ENCODE data around the gene PHLDB2.
"Not testable (repeated sequence)": the region's sequence is repeated elsewhere in the genome, so short reads cannot be mapped to it uniquely, and the experiment has no call there.

The PHLDB2 gene

DNA sequence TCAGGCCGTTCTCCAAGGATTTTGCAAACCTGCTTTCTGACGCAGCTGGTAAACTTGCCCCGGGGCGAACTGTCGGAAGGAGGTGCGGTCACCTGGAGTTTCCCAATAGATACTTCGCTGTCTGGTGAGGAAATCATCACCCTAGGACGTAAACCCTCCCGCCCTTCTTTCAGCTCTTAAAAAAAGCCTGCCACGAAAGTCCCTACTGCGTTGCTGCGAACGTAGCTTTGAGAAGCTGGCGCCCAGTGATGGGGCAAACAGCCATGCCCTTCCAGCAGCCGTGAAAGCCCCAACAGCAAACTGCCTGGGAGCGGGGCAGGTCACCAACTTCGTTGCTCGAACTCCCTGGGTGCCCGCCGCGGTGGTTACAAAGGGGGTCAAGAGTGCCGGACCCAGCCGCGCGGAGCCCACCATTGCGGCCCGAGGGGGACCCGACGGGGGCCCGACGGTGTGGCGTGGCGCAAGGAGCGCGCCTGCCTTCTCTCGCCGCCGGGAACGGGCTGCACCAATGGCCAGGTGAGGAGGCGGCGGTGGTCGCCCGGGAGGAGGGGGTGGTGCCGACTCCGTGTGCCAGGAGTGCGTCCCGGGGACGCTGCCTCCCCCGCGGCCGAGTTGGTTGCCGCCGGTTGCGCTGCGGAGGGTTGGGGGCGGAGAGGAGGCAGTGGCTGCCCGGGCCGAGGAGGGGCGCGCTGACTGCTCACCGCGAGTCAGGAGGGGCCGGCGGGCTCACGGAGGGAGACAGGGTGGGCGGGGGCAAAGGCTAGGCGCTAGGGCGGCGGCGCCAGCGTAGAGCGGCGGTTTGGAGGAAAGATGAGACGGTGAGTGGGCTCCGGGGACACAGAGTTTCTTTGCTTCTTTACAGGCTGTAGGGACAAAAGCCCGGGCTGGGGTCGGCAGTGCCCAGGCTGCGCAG is at the start of gene PHLDB2:
Gene PHLDB2, plus strand, starts transcription at position 205 of the 913 bp plus-strand sequence. CDS start 24,813 bp downstream, outside the sequence.
- peak; percentile 80 for DNase-seq (ENCODE audit: low spot score)

DNA sequence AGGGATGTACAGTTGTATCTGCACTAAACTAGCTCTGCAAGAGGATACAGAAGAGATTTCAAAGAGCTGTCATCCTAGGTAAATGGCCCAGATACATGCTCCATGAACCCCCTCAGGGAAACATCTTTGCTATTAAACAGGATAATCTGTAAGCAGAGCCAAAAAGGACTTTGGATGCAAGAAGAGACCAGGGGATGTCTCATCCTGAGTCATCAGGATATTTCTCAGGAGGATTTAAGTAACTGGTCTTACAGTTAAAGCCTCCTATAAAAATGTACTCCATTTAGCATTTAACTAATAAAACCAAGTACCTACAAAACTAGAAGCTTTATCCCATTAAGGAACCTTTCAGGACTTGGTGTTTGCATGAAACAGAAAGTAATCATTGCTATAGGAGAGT is 48.2 kb upstream of the PHLDB2 start:
- no peak for DNase-seq (ENCODE audit: low spot score)

DNA sequence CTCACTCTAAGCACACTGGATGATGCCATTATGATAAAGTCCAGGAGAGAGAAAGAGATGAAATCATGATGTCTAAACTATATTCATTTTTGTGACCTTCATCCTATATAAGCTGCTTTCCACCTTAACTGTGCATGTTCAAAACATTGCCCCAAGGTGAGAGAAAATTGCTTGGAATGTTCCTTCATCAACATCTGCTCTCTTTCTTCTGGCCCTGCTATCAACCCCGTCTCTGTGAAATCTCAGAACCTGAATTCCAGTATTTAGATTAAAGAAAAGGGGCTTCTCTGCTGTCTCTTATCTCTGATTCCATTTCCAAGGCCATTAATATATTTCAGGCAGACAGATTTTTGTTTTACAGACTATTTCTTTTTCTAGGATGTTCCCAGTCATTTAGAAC is 47.3 kb upstream of the PHLDB2 start:
- DNase-seq (ENCODE audit: low spot score): no peak

DNA sequence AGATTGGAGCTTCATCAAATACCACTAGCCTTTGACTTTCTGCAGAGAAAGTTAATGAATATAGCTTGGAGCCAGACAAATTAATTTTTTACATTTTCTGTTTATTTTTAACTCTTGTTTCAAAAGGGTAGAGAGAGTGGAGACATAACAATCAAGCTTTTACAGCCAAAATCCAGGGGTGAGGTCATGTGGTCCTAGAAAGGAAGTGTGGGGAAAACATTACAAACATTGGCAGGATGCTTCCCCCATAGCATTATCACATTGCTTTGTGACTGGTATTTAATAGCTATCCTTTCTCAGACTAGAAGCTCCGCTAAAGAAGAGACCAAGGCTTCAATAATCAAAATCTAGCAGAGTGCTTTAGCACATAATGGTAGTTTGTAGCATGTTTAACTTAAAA is 46.4 kb upstream of the PHLDB2 start:
- DNase-seq (ENCODE audit: low spot score): no peak

DNA sequence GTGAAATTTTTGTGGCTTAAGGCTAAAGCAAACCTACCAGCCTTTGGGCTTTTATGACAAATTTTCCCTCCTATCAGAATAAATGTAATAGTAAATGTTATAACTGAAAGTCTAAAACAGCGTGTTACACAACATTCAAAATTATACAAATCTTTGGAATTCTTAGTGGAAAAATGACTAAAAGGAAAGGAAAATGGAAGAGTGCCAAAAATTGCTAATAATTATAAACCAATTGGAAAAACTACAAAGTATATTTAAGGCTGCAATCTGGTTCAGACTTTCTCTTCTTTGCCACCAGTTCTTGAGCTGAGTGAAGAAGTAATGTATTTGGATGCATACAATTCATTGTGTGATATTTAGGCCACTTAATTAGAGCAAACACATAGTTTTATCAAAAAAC is 45.6 kb upstream of the PHLDB2 start:
- no peak for DNase-seq (ENCODE audit: low spot score)

DNA sequence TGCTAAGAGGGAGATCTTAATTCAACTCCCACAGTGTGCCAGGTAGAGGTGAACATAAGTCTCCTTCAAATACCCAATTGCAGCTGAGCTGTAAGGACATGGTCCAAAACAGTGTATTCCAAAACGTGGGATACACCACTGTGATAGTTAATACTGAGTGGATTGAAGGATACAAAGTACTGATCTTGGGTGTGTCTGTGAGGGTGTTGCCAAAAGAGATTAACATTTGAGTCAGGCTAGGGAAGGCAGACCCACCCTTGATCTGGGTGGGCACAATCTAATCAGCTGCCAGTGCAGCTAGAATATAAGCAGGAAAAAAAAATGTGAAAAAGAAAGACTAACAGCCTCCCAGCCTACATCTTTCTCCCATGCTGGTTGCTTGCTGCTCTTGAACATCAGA is 45.1 kb upstream of the PHLDB2 start:
- no peak for DNase-seq (ENCODE audit: low spot score)

DNA sequence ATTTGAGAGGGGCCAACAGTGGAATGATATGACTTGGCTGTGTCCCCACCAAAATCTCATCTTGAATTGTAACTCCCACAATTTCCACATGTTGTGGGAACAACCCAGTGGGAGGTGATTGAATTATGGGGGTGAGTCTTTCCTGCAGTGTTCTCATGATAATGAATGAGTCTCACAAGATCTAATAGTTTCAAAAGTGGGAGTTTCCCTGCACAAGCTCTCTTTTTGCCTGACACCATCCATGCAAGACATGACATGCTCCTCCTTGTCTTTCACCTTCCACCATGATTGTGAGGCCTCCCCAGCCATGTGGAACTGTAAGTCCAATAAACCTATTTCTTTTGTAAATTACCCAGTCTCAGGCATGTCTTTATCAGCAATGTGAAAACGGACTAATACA is 42.3 kb upstream of the PHLDB2 start:
- DNase-seq (ENCODE audit: low spot score): not testable (repeated sequence)

DNA sequence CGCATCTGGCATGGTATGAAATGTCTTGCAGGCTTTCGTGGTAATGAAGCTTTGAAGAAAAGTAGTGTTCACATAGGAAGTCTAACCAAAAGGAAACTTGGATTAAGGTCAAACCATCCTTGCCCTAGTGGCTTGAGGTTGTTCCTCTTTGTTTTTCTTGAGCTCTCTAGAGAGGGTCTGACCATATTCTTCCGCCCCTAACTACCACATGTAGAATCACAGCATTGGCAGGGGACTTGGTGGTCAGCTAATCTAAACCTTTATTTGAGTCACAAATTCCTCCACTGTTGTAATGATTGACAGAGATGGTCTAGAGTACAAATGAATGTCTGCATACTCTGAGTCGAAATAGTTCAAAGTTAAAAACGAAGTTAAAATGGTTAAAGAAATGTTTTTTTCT is 39.1 kb upstream of the PHLDB2 start:
- no peak for DNase-seq (ENCODE audit: low spot score)

DNA sequence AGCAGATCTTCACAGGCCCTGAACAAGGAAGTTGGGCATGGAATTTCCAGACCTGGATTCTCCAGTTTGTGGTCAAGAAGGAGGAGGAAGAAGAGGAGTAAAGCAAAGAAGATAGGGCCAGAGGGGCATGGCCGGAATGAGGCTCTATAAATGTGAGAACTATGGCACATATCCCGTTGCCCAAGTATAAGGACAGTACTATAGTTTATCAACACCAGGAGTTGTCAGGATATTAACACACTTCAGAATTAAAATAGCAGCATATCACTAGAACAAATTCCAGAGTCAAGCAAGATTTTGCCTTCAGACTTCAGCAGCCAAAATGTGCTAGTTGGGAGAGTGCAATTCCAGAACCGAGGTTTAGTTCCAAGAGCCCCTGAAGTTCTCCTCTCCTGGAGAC is 38.4 kb upstream of the PHLDB2 start:
- no peak for DNase-seq (ENCODE audit: low spot score)

DNA sequence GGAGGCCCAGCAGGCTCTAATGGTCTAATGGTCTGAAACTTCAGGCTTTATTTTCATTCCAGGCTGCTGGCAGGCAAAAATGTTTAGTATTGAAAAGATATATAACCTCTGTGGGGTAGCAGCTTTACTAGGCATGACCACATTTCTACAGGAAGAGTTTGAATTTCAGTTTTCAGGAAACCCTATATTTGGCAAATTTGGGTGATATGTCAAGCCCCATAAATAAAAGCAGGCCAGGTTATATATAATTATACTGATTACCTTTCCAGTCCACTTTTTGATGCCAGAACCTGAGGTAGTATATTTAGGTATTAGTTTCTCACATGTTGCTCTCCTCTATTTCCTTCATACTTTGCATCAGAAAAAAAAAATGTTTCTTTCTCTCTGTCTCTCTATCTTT is 37.2 kb upstream of the PHLDB2 start:
- DNase-seq (ENCODE audit: low spot score): no peak

DNA sequence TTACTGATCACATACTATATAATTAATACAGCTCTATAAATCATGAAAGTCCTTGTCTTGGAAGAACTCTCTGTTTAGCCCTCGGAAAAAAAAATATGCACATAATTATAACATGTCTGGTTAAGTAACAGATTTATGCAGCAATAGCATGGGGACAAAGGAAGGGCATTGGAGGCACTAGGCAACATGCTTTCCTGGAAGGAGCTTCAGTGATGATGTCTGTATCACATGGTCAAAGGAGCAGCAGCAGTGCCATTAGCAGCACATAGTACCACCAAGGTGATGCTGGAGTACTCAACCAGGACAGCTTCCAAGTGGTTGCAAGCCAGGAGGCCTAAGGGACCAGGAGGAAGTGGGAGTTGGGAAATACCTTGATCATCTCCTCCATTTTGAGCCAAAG is 36.3 kb upstream of the PHLDB2 start:
- no peak for DNase-seq (ENCODE audit: low spot score)

DNA sequence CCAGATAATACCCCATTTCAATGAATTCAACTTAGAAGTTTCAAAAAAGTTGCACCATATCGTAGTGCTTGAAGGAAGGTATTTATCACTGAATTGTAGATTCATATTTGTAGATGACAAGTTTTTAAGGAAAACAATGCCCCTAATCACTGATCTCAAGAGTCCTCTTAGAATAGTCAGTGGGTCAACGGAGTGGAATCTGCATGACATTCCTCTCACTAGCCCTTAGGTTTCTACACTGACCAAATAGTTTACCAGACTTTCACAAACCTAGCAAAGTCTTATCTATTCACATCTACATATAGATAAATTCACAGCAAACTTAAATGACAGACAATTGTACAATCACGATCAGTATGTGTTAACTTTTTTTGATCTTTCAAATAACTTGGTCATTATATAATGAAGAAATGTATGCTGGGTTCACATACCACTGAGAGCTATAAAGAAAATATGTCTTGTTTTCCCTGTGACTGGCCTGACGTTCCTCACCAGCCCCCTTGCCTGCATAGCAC is 35.7 kb upstream of the PHLDB2 start:
- DNase-seq (ENCODE audit: low spot score): no peak

DNA sequence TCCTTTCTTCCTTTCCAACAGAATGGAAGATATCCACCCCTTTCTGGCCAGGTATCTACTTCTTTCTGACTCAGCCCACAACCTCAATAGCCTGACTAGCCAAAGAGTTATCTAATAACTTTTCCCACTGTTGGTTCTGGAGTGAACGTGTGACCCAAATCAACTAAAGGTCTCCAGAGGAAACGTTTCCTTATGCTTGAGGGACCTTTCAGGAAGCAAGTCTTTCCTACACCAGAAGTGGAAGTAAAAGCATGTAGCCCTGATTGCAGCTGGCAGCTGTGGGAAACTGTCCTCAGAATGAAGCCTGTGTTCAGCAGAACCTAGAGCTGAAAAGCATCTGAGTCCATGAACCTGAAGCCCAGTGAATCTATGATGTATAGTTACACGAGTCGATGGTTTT is 34.7 kb upstream of the PHLDB2 start:
- DNase-seq (ENCODE audit: low spot score): no peak

DNA sequence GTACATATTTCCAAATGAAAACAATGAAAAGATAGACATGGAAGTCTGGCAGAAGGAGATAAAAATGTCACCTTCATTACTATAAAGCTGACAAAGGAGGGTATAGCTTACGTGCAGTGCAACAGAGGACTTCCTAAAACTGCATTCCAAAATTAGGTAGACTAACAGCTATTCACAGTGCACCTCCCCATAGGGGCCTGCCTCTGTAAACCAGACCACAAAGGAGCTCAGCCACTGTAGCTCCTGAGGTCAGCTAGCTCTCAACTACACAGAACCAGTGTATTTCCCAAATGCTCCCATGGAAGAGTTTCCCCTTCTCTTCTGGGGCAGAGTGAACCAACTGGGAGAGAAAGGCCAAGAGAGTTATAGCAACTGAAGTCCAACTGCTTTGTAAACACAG is 31.2 kb upstream of the PHLDB2 start:
- DNase-seq (ENCODE audit: low spot score): no peak

DNA sequence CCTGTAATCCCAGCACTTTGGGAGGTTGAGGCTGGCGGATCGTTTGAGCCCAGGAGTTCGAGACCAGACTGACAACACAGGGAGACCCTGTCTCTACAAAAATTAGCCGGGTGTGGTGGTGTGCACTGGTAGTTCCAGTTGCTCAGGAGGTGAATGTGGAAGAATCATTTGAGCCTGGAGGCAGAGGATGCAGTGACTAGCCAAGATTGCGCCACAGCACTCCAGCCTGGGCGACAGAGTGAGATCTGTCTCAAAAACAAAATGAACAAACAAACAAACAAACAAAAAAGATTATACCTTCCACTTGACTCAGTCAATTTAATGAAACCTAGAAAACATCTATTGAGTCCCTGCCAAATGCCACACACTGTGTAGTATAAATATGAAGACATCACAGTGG is 30.5 kb upstream of the PHLDB2 start:
- no peak for DNase-seq (ENCODE audit: low spot score)

DNA sequence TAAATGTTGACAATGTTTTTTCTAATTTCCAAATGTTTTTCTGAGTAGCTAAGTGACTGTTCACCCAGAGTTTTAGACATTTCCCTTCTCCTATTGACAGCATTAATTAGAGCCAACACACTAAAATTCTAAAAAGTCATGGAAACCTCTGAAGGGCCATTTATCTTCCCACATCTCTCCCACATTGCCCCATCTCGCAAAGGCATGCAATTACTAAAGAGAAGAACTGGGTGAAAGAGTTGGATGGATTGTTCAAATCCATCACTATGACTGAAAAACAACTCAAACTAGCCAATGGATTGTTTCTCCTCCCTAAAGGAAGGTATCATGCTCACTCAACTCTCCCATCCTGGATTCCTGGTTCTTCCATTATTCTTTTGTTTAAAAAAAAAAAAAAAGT is 30.0 kb upstream of the PHLDB2 start:
- DNase-seq (ENCODE audit: low spot score): no peak

DNA sequence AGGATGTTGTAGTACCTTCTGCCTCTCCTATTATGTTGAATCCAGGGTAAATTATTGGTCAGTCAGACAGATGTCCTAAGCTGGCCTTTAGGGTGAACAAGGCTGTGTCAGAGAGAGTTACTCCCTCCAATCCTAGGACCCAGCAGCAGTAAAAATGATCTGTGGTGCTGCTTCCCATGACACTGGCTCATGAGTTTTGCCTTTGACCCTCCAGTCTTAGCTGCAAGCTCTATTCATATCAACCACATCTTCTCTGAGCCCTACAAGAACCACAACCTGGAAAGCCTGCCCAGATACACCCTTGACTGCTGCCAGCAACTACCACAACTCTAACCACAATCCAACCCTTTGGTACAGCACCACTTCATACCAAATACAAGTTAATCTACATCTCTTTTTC is 27.2 kb upstream of the PHLDB2 start:
- DNase-seq (ENCODE audit: low spot score): peak; percentile 31

DNA sequence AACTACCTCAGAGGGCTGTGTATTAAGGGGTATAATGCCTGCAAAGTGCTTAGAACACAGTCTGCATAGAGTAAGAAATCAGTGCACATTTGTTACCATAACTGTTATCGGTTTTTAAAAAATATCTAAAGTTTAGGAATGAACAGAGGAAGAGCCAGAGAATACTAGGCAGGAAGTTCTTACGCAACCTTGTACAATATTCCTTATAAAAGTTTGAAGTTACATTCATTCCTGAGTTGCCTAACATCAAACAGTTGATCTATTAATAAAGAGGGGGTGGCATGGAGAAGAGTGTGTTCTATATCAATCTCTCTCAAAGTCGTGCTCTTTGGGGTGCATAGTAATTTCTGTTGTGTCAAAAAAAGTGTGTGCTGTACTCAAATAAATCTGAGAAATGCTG is 22.0 kb upstream of the PHLDB2 start:
- no peak for DNase-seq (ENCODE audit: low spot score)

DNA sequence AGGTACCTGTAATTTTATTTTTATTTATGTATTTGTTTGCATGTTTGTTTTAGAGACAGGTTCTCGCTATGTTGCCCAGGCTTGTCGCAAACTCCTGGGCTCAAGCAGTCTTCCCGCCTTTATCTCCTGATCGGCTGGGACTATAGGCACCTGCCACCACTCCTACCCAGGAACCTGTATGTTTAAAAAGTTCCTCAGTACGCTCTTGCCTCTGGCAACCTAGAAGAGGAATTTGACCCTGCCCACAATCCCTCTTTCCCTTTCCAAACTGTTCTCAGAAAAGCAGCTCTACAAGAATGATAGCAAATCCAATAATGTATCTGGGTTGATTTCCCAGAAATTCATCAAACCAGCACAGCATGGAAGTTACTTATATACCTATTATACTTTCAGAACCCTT is 20.9 kb upstream of the PHLDB2 start:
- no peak for DNase-seq (ENCODE audit: low spot score)

DNA sequence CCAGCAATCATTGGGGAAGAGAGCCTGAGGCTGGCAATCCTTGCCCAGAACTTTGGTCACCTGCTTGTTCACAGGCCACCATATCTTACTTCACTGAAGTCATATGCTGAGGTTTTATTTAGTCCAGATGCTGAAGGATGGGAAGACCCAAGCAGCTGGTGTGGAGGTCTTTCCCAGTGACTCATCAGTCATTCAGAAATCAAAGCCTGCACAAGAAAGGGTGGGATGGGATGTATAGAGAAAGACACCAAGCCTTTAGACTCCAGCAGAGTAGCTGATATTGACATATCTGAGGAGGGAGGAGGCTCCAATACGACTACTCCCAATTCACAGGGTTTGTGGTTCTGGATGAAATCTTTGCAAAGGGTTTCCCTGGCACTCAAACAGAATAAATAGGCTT is 13.0 kb upstream of the PHLDB2 start:
- DNase-seq (ENCODE audit: low spot score): peak; percentile 46

DNA sequence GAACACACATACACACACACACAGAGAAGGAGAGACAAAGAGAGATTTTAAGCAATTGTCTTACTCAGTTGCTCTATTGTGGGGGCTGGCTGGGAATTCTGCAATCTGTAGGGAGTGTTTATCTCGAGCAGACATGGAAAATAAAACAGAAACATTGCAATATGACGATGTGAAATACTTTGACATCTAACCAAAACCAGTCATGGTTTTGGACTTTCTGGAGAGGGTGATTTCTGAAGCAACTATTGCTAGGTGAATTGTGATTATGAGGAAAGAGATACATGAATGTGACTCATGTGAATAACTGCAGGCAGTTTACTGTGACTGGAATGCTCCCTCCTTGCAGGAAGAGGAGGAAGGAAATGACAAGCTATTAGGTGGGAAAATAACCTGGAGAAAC is 12.3 kb upstream of the PHLDB2 start:
- peak; percentile 49 for DNase-seq (ENCODE audit: low spot score)

DNA sequence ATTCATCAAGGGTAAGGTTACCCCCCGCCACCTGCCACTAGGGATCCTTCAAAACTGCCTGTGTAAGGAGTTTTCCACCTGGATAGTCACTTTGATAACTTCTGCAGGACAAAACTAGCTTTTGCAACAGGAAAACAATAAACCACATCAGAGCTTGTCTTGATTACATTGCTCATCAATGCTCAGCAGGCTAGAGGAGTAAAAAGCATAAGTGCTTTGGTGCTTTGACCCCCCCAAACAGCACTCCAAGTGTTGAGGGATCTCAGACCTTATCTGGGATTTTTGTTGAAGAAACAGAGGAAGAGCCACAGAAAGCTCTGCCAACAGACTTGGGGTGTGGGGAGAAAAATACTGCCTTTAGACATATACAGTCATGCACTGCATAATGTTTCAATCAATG is 10.8 kb upstream of the PHLDB2 start:
- peak; percentile 91 for DNase-seq (ENCODE audit: low spot score)

DNA sequence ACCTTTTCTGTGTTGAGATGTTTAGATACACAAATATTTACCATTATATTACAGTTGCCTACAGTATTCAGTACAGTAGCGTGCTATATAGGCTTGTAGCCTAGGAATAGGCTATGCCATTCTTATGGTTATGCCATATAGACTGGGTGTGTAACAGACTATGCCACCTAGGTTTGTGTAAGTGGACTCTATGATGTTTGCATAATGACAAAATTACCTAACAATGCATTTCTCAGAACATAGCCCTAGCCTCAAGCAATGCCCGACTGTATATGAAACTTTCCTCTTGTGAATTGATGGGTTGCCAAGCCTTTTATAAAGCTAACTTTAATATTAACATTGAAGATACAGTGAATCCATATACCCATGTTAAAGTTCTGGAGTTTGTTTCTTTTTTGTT is 10.3 kb upstream of the PHLDB2 start:
- no peak for DNase-seq (ENCODE audit: low spot score)

DNA sequence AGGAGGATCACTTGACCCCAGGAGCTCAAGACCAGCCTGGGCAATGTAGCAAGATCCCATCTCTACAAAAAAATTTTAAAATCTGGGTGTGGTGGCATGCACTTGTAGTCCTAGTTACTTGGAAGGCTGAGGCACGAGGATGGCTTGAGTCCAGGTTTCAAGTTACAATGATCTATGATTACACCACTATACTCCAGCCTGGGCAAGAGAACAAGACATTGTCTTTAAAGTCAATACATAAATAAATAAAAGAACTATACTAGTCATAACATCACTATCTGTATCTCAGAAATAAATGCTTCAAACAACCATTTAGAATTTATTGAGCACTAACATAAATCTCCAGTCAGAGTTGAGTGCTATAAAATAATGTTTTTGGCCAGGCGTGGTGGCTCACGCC is 8.5 kb upstream of the PHLDB2 start:
- DNase-seq (ENCODE audit: low spot score): no peak
